K562 (cell line): ENCODE measurements around the gene SND1. TPM values are rescaled to one million over a fixed set of nuclear protein-coding genes. Genes with fewer than 3 reads are reported as not detected.

Experiments
- ATAC-seq: fragments of 200-7000 bp; cut with Tn5 transposase; 3 replicates; pipeline ENCODE4 v1.9.1; 2020; ENCODE audit warnings: moderate library complexity
- BruUV-seq: library from RNA; stranded (reverse); fragments of 400-500 nt; replicated peaks from 2 replicates; lab custom pipeline; 2021; lab: Mats Ljungman, UMichigan
- CTCF ChIA-PET: fragments of 300-600 bp; formaldehyde crosslinking; extraction: SDS; loops from one replicate; lab custom pipeline; 2021; ENCODE audit warnings: low intra/inter-chr PET ratio; lab: Yijun Ruan, JAX
- POLR2A ChIA-PET: fragments of 300-600, 350-650 bp; sonication (Branson Sonifier 250); formaldehyde crosslinking; extraction: SDS; loops from one replicate; lab custom pipeline; 2021; ENCODE audit warnings: antibody characterized with exemption, inconsistent platforms; lab: Yijun Ruan, JAX
- DNase-seq, 4 experiments: peaks; one replicate each; pipeline versions ENCODE4 v3.0.0 to v3.0.0-alpha.2; 2011 to 2018; ENCODE audit warnings: low spot score in 3 of 4, mixed read lengths in 3 of 4; ENCODE audit errors: extremely low read depth in 1 of 4
- FAIRE-seq: peaks from 2 replicates; lab custom pipeline; 2011; peaks lifted over from hg19 to GRCh38; lab: Jason Lieb, UNC
- H2AFZ ChIP-seq: 2 replicates; pipeline ENCODE4 v1.6.0; 2011; ENCODE audit warnings: low read depth, low read length, control low read depth, inconsistent platforms
- H3K27ac ChIP-seq: fragments of 200-600 bp; 3 replicates; pipeline ENCODE4 v1.8.0; 2011; ENCODE audit warnings: low read depth, mild to moderate bottlenecking, control low read depth, inconsistent platforms, low read length, moderate library complexity, mixed read lengths; ENCODE audit errors: extremely low read depth
- H3K27me3 ChIP-seq, 2 experiments: fragments of 300-600 bp in 1 of 2; 2 replicates in 1 of 2; 3 replicates in 1 of 2; pipeline versions ENCODE4 v1.6.0 to v1.8.0; 2011; ENCODE audit warnings: inconsistent platforms in 2 of 2, low read length in 2 of 2, mild to moderate bottlenecking in 1 of 2, mixed read lengths in 1 of 2, moderate library complexity in 1 of 2; ENCODE audit not compliant: control insufficient read depth in 2 of 2, insufficient read depth in 2 of 2
- H3K36me3 ChIP-seq: fragments of 300-600 bp; 3 replicates; pipeline ENCODE4 v1.8.0; 2011; ENCODE audit warnings: mild to moderate bottlenecking, low read length, inconsistent platforms; ENCODE audit not compliant: control insufficient read depth, insufficient read depth
- H3K4me1 ChIP-seq, 2 experiments: fragments of 200-600 bp in 1 of 2; replicated peaks in 1 of 2; 2 replicates in 1 of 2; 3 replicates in 1 of 2; pipeline versions ENCODE4 v1.5.1 to v1.8.0; 2011; ENCODE audit warnings: inconsistent platforms in 2 of 2, low read length in 2 of 2, mild to moderate bottlenecking in 1 of 2, mixed read lengths in 1 of 2, moderate library complexity in 1 of 2; ENCODE audit not compliant: control insufficient read depth in 2 of 2, insufficient read depth in 2 of 2
- H3K4me2 ChIP-seq: 2 replicates; pipeline ENCODE4 v1.6.1; 2011; ENCODE audit warnings: low read length, control low read depth, inconsistent platforms, mixed read lengths; ENCODE audit not compliant: insufficient read depth
- H3K4me3 ChIP-seq: fragments of 200-600 bp; sonication (generic), shearing (Covaris generic); 2 replicates; pipeline ENCODE4 v1.5.1; 2016; ENCODE audit warnings: control low read depth, inconsistent platforms
- H3K79me2 ChIP-seq: fragments of 200-600 bp; 3 replicates; pipeline ENCODE4 v1.8.0; 2011; ENCODE audit warnings: low read length, inconsistent platforms; ENCODE audit not compliant: control insufficient read depth, insufficient read depth
- H3K9ac ChIP-seq, 2 experiments: 2 replicates each; pipeline versions ENCODE4 v1.6.0 to v1.6.1; 2011; ENCODE audit warnings: low read depth in 2 of 2, low read length in 2 of 2, control low read depth in 1 of 2, inconsistent platforms in 1 of 2, mild to moderate bottlenecking in 1 of 2, mixed read lengths in 1 of 2; ENCODE audit not compliant: insufficient read depth in 1 of 2
- H3K9me1 ChIP-seq: one replicate; pipeline ENCODE4 v1.6.0; 2011; ENCODE audit warnings: inconsistent platforms, mild to moderate bottlenecking, low read length, moderate library complexity; ENCODE audit not compliant: control insufficient read depth, insufficient read depth
- H3K9me3 ChIP-seq: replicated peaks from 2 replicates; pipeline ENCODE4 v1.5.1; 2011; ENCODE audit warnings: low read depth, low read length, inconsistent platforms; ENCODE audit not compliant: control insufficient read depth, insufficient read depth
- H4K20me1 ChIP-seq: replicated peaks from 2 replicates; pipeline ENCODE4 v1.6.1; 2011; ENCODE audit warnings: low read length, inconsistent platforms, mixed read lengths; ENCODE audit not compliant: control insufficient read depth, insufficient read depth
- CEBPB ChIP-seq: fragments of 450-650 bp; IDR thresholded peaks from 2 replicates; pipeline ENCODE4 v1.6.1; 2016; ENCODE audit warnings: missing genetic modification characterization, missing compliant biosample characterization
- CEBPG ChIP-seq, 3 experiments: fragments of 200-800 bp in 1 of 3; sonication (Bioruptor generic) in 1 of 3; sonication (generic) in 1 of 3; formaldehyde crosslinking in 1 of 3; IDR thresholded peaks in 2 of 3; conservative IDR thresholded peaks in 1 of 3; 2 replicates each; pipeline versions ENCODE4 v1.6.1 to v1.8.0; 2016 to 2022; ENCODE audit warnings: missing compliant biosample characterization in 2 of 3, missing genetic modification characterization in 2 of 3, mild to moderate bottlenecking in 1 of 3, missing genetic modification reagents in 1 of 3
- CHD2 ChIP-seq: IDR thresholded peaks from 2 replicates; pipeline ENCODE4 v1.6.1; 2011; ENCODE audit warnings: low read depth, low read length
- RCOR1 ChIP-seq, 2 experiments: IDR thresholded peaks; 2 replicates each; pipeline ENCODE4 v1.6.1; 2012; ENCODE audit warnings: low read depth in 2 of 2, low read length in 2 of 2, borderline replicate concordance in 1 of 2, improper control_type of control experiment in 1 of 2
- TGIF2 ChIP-seq: sonication (generic); formaldehyde crosslinking; IDR thresholded peaks from 2 replicates; pipeline ENCODE4 v1.8.1; 2022; ENCODE audit warnings: mild to moderate bottlenecking, missing genetic modification reagents, moderate library complexity
- ZNF589 ChIP-seq: fragments of 200-800 bp; sonication (Bioruptor generic); IDR thresholded peaks from 2 replicates; pipeline ENCODE4 v1.6.1; 2016; ENCODE audit warnings: low read depth, missing genetic modification characterization, missing compliant biosample characterization
- WGBS: fragments of 100-300 bp; shearing (Covaris generic); methylation state at CpG from one replicate; pipeline ENCODE4 v1.1.6; 2016; ENCODE audit warnings: low coverage, mixed read lengths; ENCODE audit not compliant: insufficient coverage; ENCODE audit errors: missing lambda C conversion rate; 5-methylcytosine and 5-hydroxymethylcytosine counted together
- in situ Hi-C: fragments of 300-500 bp; cut with MboI; formaldehyde crosslinking; loops from 4 replicates; pipeline ENCODE4 v1.15.0; 2018; ENCODE audit warnings: inconsistent platforms, mixed read lengths
- intact Hi-C: fragments of 100-400 bp; cut with micrococcal nuclease; formaldehyde crosslinking; loops from 2 replicates; pipeline ENCODE4 v1.14.2; 2022
- polyA plus RNA-seq, 8 experiments: library from polyadenylated mRNA; depleted of rRNA in 4 of 8; stranded (reverse) in 5 of 8; unstranded in 3 of 8; fragments of >200 nt; fragmentation: Nextera tagmentation in 2 of 8; fragmentation: Illumina TruSeq in 1 of 8; extraction: Ambion mirVana in 2 of 8; extraction: Trizol in 1 of 8; gene quantifications; 2 replicates each; pipeline versions ENCODE4 v1.2.1 to v1.2.3, GENCODE V29; 2011 to 2014; ENCODE audit warnings: inconsistent platforms in 1 of 8, missing spikeins in 1 of 8
- total RNA-seq, 7 experiments: library from RNA; depleted of rRNA in 6 of 7; stranded (reverse); fragments of >200 nt in 6 of 7; fragmentation: Illumina TruSeq in 2 of 7; extraction: Trizol in 2 of 7; gene quantifications; 2 replicates each; pipeline versions ENCODE4 v1.2.1 to v1.2.3, GENCODE V29; 2011 to 2021; ENCODE audit warnings: low replicate concordance in 1 of 7

SND1 gene
- total and polyA plus RNA-seq, 9 of the 15 experiments (the other 6 are each of a cell fraction or from before 2014, with no cell fraction given) = 46.5 to 307 (median 191) TPM

- H3K36me3 ChIP-seq = peaks cover 68% of the 10 kb centered on the region
- in situ Hi-C loops (no loop called here), intact Hi-C loops (no loop called here)
- peaks cover 10% of the 10 kb centered on the region; the same call in 1 of the 2 replicates for H4K20me1 ChIP-seq
- CTCF ChIA-PET = no interaction called here
- WGBS = no CpG with 5 or more reads among the region's 1 CpG
- no peak overlapping the region for H3K4me3 ChIP-seq
- no peak overlapping the region for H3K9ac ChIP-seq
- TF ChIP-seq CEBPG (CRISPR knock-in tag; IDR thresholded peaks at IDR 0.05) (no peak), CEBPG (tag; conservative IDR thresholded peaks at IDR 0.05 in 1 of 2, IDR thresholded peaks at IDR 0.05 in 1 of 2) (0 out of 4 replicates have a peak, but pooled peaks of 1 of the 2 experiments have one; percentile 48), CHD2 (no peak), RCOR1 (IDR thresholded peaks at IDR 0.05; ENCODE audit: borderline replicate concordance in 1 of 2, low read depth in 2 of 2, low read length in 2 of 2) (no peak), CEBPB (tag) (peak; percentile 81), ZNF589 (CRISPR knock-in tag) (no peak), TGIF2 (CRISPR knock-in tag) (no peak)
- no TSS peak for BruUV-seq
- no peak overlapping the region for H2AFZ ChIP-seq
- H3K4me1 ChIP-seq = peaks cover 27 to 52% of the 10 kb centered on the region in 2 experiments; a peak in 4 of 5 replicates
- DNase-seq (no peak), ATAC-seq (no peak), FAIRE-seq (no peak)
- no peaks in the 10 kb centered on the region for H3K9me3 ChIP-seq
- H3K79me2 ChIP-seq = peaks cover 7% of the 10 kb centered on the region; the same call in 2 of the 3 replicates
- POLR2A ChIA-PET = interaction anchor here (0.9 to 3.5 kb wide), 6 partner anchors 11 to 250 kb away, joined by 3 to 20 read pairs (median 4); no protein-coding TSS in a partner anchor
- no peaks in the 10 kb centered on the region for H3K27me3 ChIP-seq
- no peak overlapping the region for H3K4me2 ChIP-seq
- peaks cover 6% of the 10 kb centered on the region for H3K9me1 ChIP-seq
- H3K27ac ChIP-seq = no peak overlapping the region
These were observed 348.1 kb downstream of the SND1 start for GRCh38 chr7:128000048-128000447.
